Measurements from ENCODE around the gene MOB1B.

MOB1B gene

GRCh38 chr4:70936200-70936787, 34.1 kb downstream of the MOB1B start:
- DNase-seq (ENCODE audit: insufficient read length) (no peak), FAIRE-seq (no peak)
- TF ChIP-seq POLR2A (IDR thresholded peaks at IDR 0.05; ENCODE audit: low read depth, low read length) (no peak), POLR2AphosphoS5 (IDR thresholded peaks at IDR 0.05; ENCODE audit: low read depth, low read length) (no peak)

DNA sequence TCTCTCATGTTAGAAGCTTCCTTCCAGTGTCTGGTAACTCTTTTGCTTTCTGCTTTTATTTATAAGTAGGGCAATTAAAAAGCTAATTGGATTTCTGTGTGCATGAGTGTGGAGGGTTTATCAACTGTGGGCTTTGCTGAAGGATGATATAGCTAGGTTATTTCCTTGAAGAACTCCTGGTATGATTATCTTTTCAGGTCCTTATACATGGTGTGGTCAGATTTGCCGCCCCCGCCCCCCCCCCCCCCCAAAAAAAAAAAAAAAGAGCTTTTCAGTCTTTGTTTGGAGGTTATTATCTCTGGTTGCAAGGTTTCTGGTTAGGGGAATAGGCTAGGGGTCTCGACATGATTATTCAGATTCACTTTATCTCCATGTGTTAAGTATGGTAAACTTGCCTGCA, 35.9 kb downstream of the MOB1B start:
- no peak for FAIRE-seq
- no peak for DNase-seq (ENCODE audit: insufficient read length)
- TF ChIP-seq POLR2AphosphoS5 (IDR thresholded peaks at IDR 0.05; ENCODE audit: low read depth, low read length) (no peak), POLR2A (IDR thresholded peaks at IDR 0.05; ENCODE audit: low read depth, low read length) (no peak), TAF1 (IDR thresholded peaks at IDR 0.05; ENCODE audit: borderline replicate concordance, low read depth, low read length) (no peak)

GRCh38 chr4:70940134-70940533, 38.0 kb downstream of the MOB1B start:
- DNase-seq (ENCODE audit: insufficient read length) = no peak
- FAIRE-seq = no peak

GRCh38 chr4:70943114-70943513, 40.9 kb downstream of the MOB1B start:
- DNase-seq (ENCODE audit: insufficient read length) (no peak), FAIRE-seq (peak; percentile 5)
- no peak for TF ChIP-seq POLR2AphosphoS5 (IDR thresholded peaks at IDR 0.05; ENCODE audit: low read depth, low read length)
- no peak for TF ChIP-seq POLR2A (IDR thresholded peaks at IDR 0.05; ENCODE audit: low read depth, low read length)
- TF ChIP-seq TAF1 (IDR thresholded peaks at IDR 0.05; ENCODE audit: borderline replicate concordance, low read depth, low read length) = no peak

More at GRCh38 chr4:70940134-70940533, 38.0 kb downstream of the MOB1B start:
- TF ChIP-seq POLR2A (IDR thresholded peaks at IDR 0.05; ENCODE audit: low read depth, low read length) = no peak
- TF ChIP-seq TAF1 (IDR thresholded peaks at IDR 0.05; ENCODE audit: borderline replicate concordance, low read depth, low read length) = no peak
- no peak for TF ChIP-seq POLR2AphosphoS5 (IDR thresholded peaks at IDR 0.05; ENCODE audit: low read depth, low read length)

GRCh38 chr4:70945046-70945445, 42.9 kb downstream of the MOB1B start:
- no peak for DNase-seq (ENCODE audit: insufficient read length)
- peak; percentile 21 for FAIRE-seq
- TF ChIP-seq POLR2A (IDR thresholded peaks at IDR 0.05; ENCODE audit: low read depth, low read length) = no peak
- no peak for TF ChIP-seq POLR2AphosphoS5 (IDR thresholded peaks at IDR 0.05; ENCODE audit: low read depth, low read length)
- TF ChIP-seq TAF1 (IDR thresholded peaks at IDR 0.05; ENCODE audit: borderline replicate concordance, low read depth, low read length) = no peak

DNA sequence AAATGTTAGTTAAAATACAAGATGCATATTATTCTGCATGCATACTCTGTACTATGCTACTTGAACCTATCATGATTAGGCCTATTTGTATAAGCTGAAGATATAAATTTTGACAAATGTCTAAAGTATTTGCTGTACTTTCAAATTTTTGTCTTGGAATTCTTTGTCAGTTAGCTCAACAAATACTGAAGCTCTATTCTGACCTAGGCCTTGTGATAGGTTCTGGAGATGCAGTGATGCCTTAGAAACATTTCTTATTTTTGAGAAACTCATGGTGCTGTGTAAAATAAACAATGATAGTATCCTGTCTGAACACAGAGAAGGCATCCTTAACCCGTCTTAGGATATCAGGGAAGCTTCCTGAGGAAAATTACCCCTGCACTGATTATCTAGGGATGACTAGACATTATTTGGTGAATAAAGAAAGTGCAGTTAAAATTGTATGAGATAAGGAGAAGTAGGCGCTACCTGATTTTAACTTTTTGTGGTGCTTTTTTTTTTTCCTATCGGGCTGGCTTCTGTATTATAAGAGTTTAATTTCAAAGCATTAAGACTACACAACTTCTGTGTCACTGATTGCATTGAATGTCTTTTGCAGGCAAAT, 43.4 kb downstream of the MOB1B start:
- TF ChIP-seq POLR2A (IDR thresholded peaks at IDR 0.05; ENCODE audit: low read depth, low read length) (no peak), POLR2AphosphoS5 (IDR thresholded peaks at IDR 0.05; ENCODE audit: low read depth, low read length) (no peak), TAF1 (IDR thresholded peaks at IDR 0.05; ENCODE audit: borderline replicate concordance, low read depth, low read length) (no peak)
- DNase-seq (ENCODE audit: insufficient read length) (no peak), FAIRE-seq (no peak)

GRCh38 chr4:70946939-70947338, 44.8 kb downstream of the MOB1B start:
- DNase-seq (ENCODE audit: insufficient read length) (no peak), FAIRE-seq (no peak)
- TF ChIP-seq POLR2A (IDR thresholded peaks at IDR 0.05; ENCODE audit: low read depth, low read length) (no peak), TAF1 (IDR thresholded peaks at IDR 0.05; ENCODE audit: borderline replicate concordance, low read depth, low read length) (no peak), POLR2AphosphoS5 (IDR thresholded peaks at IDR 0.05; ENCODE audit: low read depth, low read length) (no peak)

DNA sequence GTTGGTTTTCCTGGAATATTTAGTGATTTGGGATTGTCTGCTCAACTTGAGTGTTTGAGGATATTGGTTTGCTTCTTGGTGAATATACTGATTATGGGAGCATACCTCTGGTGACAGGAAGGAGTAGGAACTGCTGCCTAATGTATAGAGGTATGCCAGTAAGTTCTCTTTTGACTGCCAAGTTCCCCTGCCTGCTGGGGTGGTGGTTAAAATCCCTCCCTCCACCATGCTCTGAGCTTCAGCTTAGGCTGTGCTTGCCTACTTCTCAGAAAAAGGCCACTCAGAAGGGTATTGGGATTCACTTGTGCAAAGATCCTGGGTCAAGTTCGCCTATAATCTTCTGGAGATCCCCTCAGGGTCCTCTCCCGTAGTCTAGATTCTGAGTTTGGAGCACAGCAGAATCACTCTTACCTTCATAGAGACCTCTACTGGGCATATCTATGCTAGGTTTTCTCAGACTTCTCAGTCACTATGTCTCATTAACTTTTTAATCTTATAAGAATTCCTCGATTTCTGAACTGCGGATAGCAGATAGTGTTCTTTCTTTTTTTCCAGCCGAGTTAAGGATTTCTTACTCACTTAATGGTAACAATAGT, 46.6 kb downstream of the MOB1B start:
- no peak for DNase-seq (ENCODE audit: insufficient read length)
- no peak for FAIRE-seq
- no peak for TF ChIP-seq POLR2A (IDR thresholded peaks at IDR 0.05; ENCODE audit: low read depth, low read length)
- TF ChIP-seq TAF1 (IDR thresholded peaks at IDR 0.05; ENCODE audit: borderline replicate concordance, low read depth, low read length) = no peak
- no peak for TF ChIP-seq POLR2AphosphoS5 (IDR thresholded peaks at IDR 0.05; ENCODE audit: low read depth, low read length)

DNA sequence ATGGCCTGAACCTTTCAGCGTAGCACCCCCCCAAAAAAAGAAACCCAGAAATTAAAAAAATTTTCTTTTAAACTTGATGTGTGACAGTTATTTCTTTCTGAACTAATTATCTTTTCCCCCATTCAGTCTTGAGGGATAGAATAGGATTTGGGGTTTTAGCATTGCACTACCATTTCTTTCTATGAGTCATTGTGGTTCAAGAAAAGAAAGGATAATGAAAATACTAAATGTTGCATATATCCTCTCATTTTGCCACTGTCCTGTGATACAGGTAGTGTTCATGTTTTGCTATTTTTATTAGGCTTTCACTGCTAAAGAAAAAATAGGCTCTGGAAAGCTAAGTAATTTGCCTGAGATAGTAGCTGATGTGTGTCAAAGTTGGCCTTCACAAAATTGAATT, 51.9 kb downstream of the MOB1B start:
- TF ChIP-seq POLR2AphosphoS5 (IDR thresholded peaks at IDR 0.05; ENCODE audit: low read depth, low read length) (no peak), POLR2A (IDR thresholded peaks at IDR 0.05; ENCODE audit: low read depth, low read length) (no peak), TAF1 (IDR thresholded peaks at IDR 0.05; ENCODE audit: borderline replicate concordance, low read depth, low read length) (no peak)
- DNase-seq (ENCODE audit: insufficient read length) = no peak
- no peak for FAIRE-seq

GRCh38 chr4:70956549-70957210, 54.5 kb downstream of the MOB1B start:
- FAIRE-seq = no peak
- no peak for TF ChIP-seq TAF1 (IDR thresholded peaks at IDR 0.05; ENCODE audit: borderline replicate concordance, low read depth, low read length)
- no peak for TF ChIP-seq POLR2AphosphoS5 (IDR thresholded peaks at IDR 0.05; ENCODE audit: low read depth, low read length)
- TF ChIP-seq POLR2A (IDR thresholded peaks at IDR 0.05; ENCODE audit: low read depth, low read length) = no peak

DNA sequence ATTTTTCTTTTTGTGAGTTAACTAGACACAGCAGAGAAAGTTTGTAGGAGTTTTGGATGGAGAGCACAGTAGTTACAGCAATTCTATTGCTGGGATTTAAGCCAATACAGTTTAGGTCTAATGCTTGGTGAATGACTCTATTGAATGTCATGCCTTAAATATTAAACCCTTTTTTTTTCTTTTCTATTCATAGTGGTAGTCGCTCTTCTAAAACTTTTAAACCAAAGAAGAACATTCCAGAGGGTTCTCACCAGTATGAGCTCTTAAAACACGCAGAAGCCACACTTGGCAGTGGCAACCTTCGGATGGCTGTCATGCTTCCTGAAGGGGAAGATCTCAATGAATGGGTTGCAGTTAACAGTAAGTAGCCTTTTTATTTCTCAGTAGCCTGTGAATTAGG, 56.5 kb downstream of the MOB1B start:
- TF ChIP-seq POLR2AphosphoS5 (IDR thresholded peaks at IDR 0.05; ENCODE audit: low read depth, low read length) (no peak), TAF1 (IDR thresholded peaks at IDR 0.05; ENCODE audit: borderline replicate concordance, low read depth, low read length) (no peak), POLR2A (IDR thresholded peaks at IDR 0.05; ENCODE audit: low read depth, low read length) (no peak)
- FAIRE-seq (no peak), DNase-seq (ENCODE audit: insufficient read length) (no peak)

More at GRCh38 chr4:70956549-70957210, 54.5 kb downstream of the MOB1B start:
- DNase-seq (ENCODE audit: insufficient read length) = no peak
